ENCODE measurements around the gene CFAP119. TPM values are rescaled to one million over a fixed set of nuclear protein-coding genes. Genes with fewer than 3 reads are reported as not detected.

Gene CFAP119
- total and polyA plus RNA-seq, 2 of the 8 experiments (the other 6 are each of a cell fraction or from before 2014, with no cell fraction given), result 5.6 to 6.0 TPM

- no peak for TF ChIP-seq JUND (IDR thresholded peaks at IDR 0.05; ENCODE audit: low read length)
- TF ChIP-seq YY1 (IDR thresholded peaks at IDR 0.05; ENCODE audit: low read depth, low read length), result peak; percentile 81
- no peak for TF ChIP-seq POU5F1 (IDR thresholded peaks at IDR 0.05; ENCODE audit: low read depth, low read length)
- TF ChIP-seq ATF3 (IDR thresholded peaks at IDR 0.05; ENCODE audit: insufficient read depth, low read depth, low read length), result no peak
Observed at GRCh38 chr16:30805370-30806169, 43.7 kb upstream of the CFAP119 start (continued).

Measured in H1 (cell line).